HG02981 (cell line): ENCODE measurements around the gene HYCC1.
"Not testable (repeated sequence)": the region's sequence is repeated elsewhere in the genome, so short reads cannot be mapped to it uniquely, and the experiment has no call there.

Experiments used
- ATAC-seq: cut with Tn5 transposase; IDR thresholded peaks from one replicate; pipeline ENCODE4 v1.9.1; 2021; ENCODE audit warnings: mild to moderate bottlenecking, moderate library complexity; ENCODE audit not compliant: unreplicated experiment

HYCC1 gene

GRCh38 chr7:22989643-22990587 lies 24.0 kb downstream of the HYCC1 start:
- ATAC-seq, result no peak

DNA sequence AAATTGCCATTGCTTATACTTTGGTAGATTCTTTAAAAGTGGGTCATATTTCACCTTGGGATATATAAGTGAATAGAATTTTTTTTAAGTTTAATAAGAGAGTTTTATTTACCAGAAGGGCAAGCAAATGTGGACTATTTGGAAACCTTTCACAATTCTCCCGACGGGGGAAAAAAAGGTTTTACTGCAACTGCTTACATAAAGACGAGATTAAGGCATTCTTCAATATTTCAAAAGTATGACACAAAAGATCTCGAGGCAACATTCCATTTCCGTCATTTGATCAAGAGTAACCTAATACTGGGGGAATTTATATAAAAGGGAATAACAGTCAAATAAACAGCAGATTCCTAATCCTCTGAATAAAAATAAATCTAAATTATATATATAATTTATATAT lies 28.5 kb downstream of the HYCC1 start:
- ATAC-seq, result no peak

DNA sequence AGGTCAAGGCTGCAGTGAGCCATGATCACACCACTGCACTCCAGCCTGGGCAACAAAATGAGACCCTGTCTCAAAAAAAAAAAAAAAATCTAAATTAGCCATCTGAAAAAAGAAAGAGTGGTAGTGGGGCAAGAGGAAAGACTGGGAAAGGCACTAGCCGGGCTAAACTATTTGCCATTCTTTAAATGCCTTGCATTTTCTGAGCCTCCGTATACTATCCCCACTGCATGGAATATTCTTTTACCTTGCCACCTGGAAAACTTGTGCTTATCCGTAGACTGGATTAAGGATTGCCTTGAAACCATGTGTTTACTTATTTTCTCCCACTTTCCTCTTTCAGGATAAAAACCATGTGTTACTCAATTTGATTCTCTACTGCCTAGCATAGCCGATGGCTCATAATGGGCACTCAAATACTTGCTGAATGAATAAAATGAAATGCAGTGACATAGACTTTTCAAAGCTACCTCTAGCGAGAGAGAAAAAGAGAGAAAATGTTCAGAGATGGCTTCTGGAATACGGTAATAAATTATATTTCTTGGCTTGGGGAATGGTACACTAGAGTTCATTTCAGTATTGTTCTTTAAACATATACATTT lies 30.6 kb downstream of the HYCC1 start:
- ATAC-seq, result no peak

DNA sequence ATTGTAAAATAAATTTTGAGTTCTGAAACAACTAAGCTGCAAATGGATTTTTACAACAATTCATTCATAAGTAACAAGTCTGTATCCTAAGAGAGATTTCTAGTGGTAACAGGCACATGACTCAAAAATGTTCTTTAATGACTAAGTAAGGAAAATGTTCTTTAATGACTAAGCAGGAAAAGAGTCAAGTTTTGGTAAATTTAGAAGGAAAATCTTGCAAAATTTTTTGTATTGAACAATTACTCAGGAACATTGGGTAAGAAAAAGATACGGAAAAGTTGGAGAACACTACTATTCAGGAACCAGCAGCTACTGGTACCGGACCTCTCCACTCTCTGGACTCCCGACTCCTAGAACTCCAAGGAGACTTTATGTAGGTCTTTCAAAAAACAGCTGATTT lies 33.5 kb downstream of the HYCC1 start:
- ATAC-seq, result no peak

GRCh38 chr7:22979861-22980260 lies 34.1 kb downstream of the HYCC1 start:
- no peak for ATAC-seq

- no peak for ATAC-seq
Measured at GRCh38 chr7:22979251-22979650, 34.7 kb downstream of the HYCC1 start.

- ATAC-seq, result not testable (repeated sequence)
Measured at GRCh38 chr7:22974636-22975035, 39.3 kb downstream of the HYCC1 start.

- ATAC-seq, result no peak
Measured at GRCh38 chr7:22972207-22972606, 41.7 kb downstream of the HYCC1 start.

DNA sequence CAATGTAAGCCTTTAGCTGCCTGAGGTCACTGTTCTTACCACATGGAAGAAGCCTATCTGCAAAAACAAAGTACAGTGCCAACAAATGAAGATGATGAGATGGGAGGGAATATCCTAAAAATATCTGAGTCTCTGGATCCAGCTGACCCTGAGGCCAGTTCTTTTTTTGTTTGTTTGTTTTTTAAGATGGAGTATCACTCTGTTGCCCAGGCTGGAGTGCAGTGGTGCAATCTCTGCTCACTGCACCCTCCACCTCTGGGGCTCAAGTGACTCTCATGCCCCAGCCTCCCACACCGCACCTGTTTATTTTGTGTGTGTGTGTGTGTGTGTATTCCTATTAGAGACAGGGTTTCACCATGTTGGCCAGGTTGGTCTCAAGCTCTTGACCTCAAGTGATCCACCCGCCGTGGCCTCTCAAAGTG lies 44.9 kb downstream of the HYCC1 start:
- no peak for ATAC-seq
